Loucy (cell line): ENCODE measurements around the gene AADAT.

Experiments used
- CTCF ChIP-seq: fragments of 200-600 bp; sonication (generic); conservative IDR thresholded peaks from 2 replicates; pipeline ENCODE4 v1.5.1; 2014; ENCODE audit warnings: mild to moderate bottlenecking, antibody characterized with exemption, low read length
- EZH2phosphoT487 ChIP-seq: fragments of 200-600 bp; IDR thresholded peaks from 2 replicates; pipeline ENCODE4 v1.6.1; 2018; ENCODE audit warnings: antibody characterized with exemption, mild to moderate bottlenecking, moderate library complexity, borderline replicate concordance

GRCh38 chr4:170038232-170038631 lies 51.5 kb downstream of the AADAT start:
- TF ChIP-seq CTCF (no peak), EZH2phosphoT487 (no peak)
